CD4-positive, alpha-beta T cell treated with Interleukin-21 for 1 hour (primary cell): Measurements from ENCODE around the gene PADI4.
"Not testable (repeated sequence)": the region's sequence is repeated elsewhere in the genome, so short reads cannot be mapped to it uniquely, and the experiment has no call there.

Experiments used
- DNase-seq: peaks from one replicate; pipeline ENCODE4 v3.0.0-alpha.2; 2020

The PADI4 gene

GRCh38 chr1:17315542-17316130, 7.6 kb downstream of the PADI4 start:
- no peak for DNase-seq

DNA sequence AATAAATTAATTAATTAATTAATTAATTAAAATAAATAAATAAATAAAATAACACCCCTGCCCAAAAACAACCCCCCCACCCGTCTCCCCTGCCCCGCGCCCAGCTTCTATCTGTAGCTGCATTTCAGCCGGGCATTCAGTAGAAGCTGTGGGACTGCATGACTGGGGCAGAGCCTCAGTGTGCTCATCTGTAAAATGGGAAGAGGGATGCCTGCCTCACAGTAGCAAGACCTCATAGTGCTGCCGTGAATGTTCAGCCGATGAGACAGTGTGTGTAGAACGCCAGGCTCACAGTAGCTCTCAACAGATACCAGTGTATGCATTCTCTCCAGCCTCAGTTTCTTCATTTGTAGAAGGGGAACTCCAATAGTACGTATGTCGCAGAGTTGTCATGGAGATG, 8.7 kb downstream of the PADI4 start:
- no peak for DNase-seq

GRCh38 chr1:17318262-17318661, 10.3 kb downstream of the PADI4 start:
- no peak for DNase-seq

- DNase-seq, result no peak
Observed at GRCh38 chr1:17319561-17320350, 11.8 kb downstream of the PADI4 start.

DNA sequence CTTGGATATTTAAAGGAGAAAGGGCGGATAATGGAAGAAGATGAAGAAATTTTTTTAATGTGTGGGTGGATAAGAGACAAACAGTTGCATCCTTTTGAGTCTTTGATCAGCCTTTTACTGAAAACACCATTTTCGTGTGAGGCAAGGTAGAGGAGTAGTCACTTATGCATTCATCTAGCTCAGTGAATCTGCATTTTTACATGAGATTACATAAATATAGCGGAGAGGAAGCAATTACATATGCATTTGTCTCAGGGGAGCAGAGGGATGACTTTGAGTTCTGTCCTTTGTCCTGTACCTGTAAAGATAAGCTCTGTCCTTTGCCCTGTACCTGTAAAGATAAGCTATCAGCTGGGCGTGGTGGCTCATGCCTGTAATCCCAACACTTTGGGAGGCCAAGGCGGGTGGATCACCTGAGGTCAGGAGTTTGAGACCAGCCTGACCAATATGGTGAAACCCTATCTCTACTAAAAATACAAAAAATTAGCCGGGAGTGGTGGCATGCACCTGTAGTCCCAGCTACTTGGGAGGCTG, 13.9 kb downstream of the PADI4 start:
- not testable (repeated sequence) for DNase-seq

DNA sequence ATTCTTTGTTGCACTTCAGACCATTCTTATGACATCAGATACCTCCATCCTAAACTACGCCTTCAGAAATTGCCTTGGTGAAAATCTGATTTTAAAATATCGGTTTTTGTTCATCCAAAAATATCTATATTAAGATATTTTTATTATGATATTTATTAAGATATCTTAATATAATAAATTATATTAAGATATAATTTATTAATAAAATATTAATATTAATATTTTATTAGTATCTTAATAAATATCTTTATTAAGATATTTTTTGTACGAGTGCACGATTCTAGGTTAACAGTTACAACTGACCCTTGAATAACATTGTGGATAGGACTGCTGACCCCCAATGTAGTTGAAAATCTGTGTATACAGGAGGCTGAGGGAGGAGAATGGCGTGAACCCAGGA, 20.9 kb downstream of the PADI4 start:
- DNase-seq, result no peak

DNA sequence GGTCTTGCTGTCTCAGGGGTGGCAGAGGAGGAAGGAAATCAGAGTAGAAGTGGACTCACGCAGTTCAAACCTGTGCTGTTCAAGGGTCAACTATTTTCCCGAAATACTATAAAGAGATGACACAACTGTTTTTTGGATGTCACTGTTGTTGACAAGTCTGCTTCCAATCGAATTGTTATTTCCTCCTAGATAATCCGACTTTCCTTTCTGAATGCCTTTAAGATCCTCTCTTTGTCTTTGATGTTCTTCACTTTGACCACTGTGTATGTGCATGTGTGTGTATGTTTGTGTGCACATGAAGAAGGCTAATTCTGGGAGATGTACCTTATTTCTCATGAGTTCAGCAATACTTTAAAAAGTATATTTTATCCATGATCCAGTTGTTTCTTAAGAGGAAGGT, 21.6 kb downstream of the PADI4 start:
- no peak for DNase-seq

- DNase-seq, result no peak
Observed at GRCh38 chr1:17330856-17331255, 22.9 kb downstream of the PADI4 start.

DNA sequence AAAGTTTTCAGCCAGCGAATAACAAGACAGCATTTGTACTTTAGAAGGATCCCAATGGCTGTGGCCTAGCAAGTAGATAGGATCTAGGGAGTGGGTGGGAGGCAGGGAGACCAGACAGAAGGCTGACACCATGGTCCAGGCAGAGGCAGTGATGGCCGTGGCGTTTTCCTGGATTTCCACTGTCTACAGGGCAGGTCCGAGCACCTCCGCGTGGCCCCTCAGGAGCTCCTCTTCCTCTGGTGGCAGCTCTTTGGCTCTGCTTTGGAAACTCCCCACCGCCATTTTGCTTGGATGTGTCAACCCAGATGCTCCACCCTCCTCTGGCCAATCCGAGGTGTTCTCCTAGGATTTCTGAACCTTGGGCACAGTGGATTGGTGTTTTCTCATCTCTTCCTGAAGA, 25.1 kb downstream of the PADI4 start:
- DNase-seq, result no peak

DNA sequence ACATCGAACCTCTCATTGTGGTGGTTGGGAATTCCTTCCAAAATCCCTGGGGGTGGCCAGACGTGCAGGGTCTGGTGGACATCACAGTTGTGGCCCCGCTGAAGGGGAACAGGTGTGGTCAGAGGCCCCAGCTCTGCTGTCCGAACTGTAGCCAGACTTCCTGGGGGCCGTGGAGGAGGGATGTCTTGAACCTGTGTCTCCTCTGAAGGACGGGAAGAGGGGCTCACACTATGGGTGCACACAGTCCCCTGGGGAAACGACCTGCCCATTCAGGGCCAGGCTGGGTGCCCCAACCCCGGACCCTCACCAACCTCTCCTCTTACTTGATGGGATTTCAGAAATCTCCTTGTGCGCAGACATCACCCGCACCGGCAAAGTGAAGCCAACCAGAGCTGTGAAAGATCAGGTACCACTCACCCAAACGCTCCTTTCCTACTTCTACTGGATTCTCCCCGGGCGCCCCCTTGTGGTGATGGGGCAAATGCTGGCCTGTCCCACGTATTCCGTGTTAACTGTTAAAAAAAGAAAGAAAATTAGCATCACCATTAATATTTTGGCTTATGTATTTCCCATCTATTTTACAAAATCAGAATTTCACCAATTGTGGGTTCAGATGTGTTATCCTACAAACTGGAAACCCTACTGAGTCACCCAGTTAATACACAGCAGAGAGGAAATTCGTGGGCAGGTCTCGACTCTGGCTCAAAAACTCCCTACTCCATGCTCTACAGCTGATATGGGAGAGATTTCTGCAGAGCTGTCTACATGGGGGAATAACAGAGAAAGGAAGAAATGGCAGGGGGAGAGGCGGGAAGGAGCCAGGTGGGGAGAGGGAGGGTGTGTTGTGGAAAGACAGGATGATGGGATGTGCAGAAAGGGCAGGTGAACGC, 28.1 kb downstream of the PADI4 start:
- DNase-seq, result peak; percentile 36

- DNase-seq, result no peak
Observed at GRCh38 chr1:17338706-17339493, 30.9 kb downstream of the PADI4 start.

DNA sequence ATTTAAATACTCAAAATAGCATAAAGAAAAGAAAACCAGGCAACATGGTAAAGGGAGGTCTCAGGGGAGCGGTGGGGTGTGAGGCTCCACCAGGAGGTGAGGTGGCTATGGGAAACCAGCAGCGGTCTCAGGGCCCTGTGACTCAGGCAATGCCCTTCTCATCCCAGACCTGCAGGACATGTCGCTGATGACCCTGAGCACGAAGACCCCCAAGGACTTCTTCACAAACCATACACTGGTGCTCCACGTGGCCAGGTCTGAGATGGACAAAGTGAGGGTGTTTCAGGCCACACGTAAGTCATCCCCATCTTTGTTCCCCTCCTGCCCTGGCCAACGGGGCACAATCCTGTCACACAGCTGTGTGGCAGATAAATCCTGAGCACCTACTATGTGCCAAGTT, 31.5 kb downstream of the PADI4 start:
- no peak for DNase-seq

- no peak for DNase-seq
Observed at GRCh38 chr1:17340358-17340757, 32.4 kb downstream of the PADI4 start.

DNA sequence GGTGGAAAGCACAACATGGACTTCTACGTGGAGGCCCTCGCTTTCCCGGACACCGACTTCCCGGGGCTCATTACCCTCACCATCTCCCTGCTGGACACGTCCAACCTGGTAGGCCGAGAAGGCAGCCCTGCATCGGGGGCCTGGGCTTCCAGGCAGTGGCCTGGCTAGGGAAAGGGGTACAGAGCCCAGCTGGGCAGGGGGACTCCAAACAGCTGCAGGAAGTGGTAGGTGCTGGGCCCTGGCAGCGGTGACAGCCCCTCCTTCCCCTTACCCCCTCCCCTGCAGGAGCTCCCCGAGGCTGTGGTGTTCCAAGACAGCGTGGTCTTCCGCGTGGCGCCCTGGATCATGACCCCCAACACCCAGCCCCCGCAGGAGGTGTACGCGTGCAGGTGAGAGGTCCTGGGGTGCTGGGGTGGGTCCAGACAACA, 34.0 kb downstream of the PADI4 start:
- no peak for DNase-seq

DNA sequence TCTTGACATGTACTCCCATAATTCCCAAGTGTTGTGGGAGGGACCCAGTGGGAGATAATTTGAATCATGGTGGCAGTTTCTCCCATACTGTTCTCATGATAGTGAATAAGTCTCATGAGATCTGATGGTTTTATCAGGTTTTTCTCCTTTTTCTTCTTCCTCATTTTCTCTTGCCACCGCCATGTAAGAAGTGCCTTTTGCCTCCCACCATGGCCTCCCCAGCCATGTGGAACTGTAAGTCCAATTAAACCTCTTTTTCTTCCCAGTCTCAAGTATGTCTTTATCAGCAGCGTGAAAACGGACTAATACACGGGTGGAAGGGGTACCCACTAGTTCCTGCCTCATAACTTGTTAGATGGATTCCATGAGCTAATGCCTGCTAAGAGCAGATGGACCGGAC, 37.5 kb downstream of the PADI4 start:
- DNase-seq, result not testable (repeated sequence)

GRCh38 chr1:17346046-17346789, 38.2 kb downstream of the PADI4 start:
- DNase-seq, result no peak

GRCh38 chr1:17347769-17348592, 40.0 kb downstream of the PADI4 start:
- no peak for DNase-seq

GRCh38 chr1:17348593-17349234, 40.7 kb downstream of the PADI4 start:
- DNase-seq, result no peak

- DNase-seq, result no peak
Observed at GRCh38 chr1:17350083-17350482, 42.1 kb downstream of the PADI4 start.

DNA sequence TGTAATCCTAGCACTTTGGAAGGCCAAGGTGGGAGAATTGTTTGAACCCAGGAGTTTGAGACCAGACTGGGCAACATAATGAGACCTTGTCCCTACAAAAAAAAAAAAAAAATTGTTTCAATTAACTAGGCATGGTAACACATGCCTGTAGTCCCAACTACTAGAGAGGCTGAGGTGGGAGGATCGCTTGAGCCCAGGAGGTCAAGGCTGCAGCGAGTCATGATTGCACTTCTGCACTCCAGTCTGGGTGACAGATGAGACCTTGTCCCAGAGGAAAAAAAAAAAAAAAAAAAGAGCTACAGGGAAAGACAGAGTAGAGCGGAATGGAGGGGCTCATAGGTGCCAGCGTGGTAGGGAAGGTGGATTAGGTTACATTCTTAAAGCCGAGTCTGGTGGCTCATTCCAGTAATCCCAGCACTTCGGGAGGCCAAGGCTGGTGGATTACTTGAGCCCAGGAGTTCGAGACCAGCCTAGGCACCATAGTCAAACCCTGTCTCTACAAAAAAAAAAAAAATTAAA, 43.0 kb downstream of the PADI4 start:
- no peak for DNase-seq
